Activated CD8-positive, alpha-beta T cell treated with anti-CD3 and anti-CD28 coated beads for 36 hours (primary cell): ENCODE results near the gene ARSB. TPM values are rescaled to one million over a fixed set of nuclear protein-coding genes. Genes with fewer than 3 reads are reported as not detected.

ENCODE experiments used
- ATAC-seq: fragments of 200-7000 bp; cut with Tn5 transposase; one replicate; pipeline ENCODE4 v1.10.0; 2021; ENCODE audit warnings: mild to moderate bottlenecking, moderate library complexity
- CTCF ChIA-PET: fragments of 350-600 bp; sonication (Branson Sonifier 250); formaldehyde crosslinking; loops from one replicate; lab custom pipeline; 2021; ENCODE audit warnings: antibody characterized with exemption; lab: Charles Lee
- POLR2A ChIA-PET: fragments of 350-600 bp; sonication (Branson Sonifier 250); formaldehyde crosslinking; loops from one replicate; lab custom pipeline; 2021; ENCODE audit warnings: antibody characterized with exemption; lab: Charles Lee
- DNase-seq: peaks from one replicate; pipeline ENCODE4 v3.0.0-alpha.2; 2020
- H3K27ac Mint-ChIP-seq: one replicate; pipeline ENCODE4 v1.8.0; 2021; ENCODE audit warnings: mild to moderate bottlenecking, mixed read lengths
- H3K27me3 Mint-ChIP-seq: one replicate; pipeline ENCODE4 v1.8.0; 2021; ENCODE audit warnings: mixed read lengths
- H3K36me3 Mint-ChIP-seq: one replicate; pipeline ENCODE4 v1.8.0; 2021; ENCODE audit warnings: low read depth, mixed read lengths
- H3K4me1 Mint-ChIP-seq: one replicate; pipeline ENCODE4 v1.8.0; 2021; ENCODE audit warnings: low read depth, mixed read lengths
- H3K4me3 Mint-ChIP-seq: one replicate; pipeline ENCODE4 v1.8.0; 2021; ENCODE audit warnings: mild to moderate bottlenecking, moderate library complexity, mixed read lengths
- H3K9me3 Mint-ChIP-seq: one replicate; pipeline ENCODE4 v1.8.0; 2021; ENCODE audit warnings: mixed read lengths
- CTCF ChIP-seq: fragments of 200-600 bp; IDR thresholded peaks from one replicate; pipeline ENCODE4 v1.8.0; 2022; ENCODE audit warnings: antibody characterized with exemption, mild to moderate bottlenecking
- intact Hi-C: fragments of 100-400 bp; cut with micrococcal nuclease; formaldehyde crosslinking; loops from one replicate; pipeline ENCODE4 v1.10.0; 2022
- total RNA-seq, 2 experiments: library from RNA; stranded (reverse); gene quantifications; one replicate each; pipeline ENCODE4 v1.2.3, GENCODE V29; 2021

Gene ARSB
- total RNA-seq, 2 experiments from 2014 or later: 8.8 to 9.1 TPM

GRCh38 chr5:78819166-78819565 lies 165.9 kb downstream of the ARSB start:
- ATAC-seq (no peak), DNase-seq (no peak)
- Mint-ChIP-seq H3K27ac (no peak overlapping the region), H3K9me3 (no peaks in the 10 kb centered on the region), H3K36me3 (peaks cover 7% of the 10 kb centered on the region), H3K4me1 (no peaks in the 10 kb centered on the region), H3K27me3 (no peaks in the 10 kb centered on the region), H3K4me3 (no peak overlapping the region)
- CTCF ChIA-PET: no interaction called here
- TF ChIP-seq CTCF: no peak
- POLR2A ChIA-PET: no interaction called here
- intact Hi-C loops: no loop called here

GRCh38 chr5:78816143-78816765 lies 168.9 kb downstream of the ARSB start:
- Mint-ChIP-seq H3K4me1 (no peaks in the 10 kb centered on the region), H3K4me3 (no peak overlapping the region), H3K36me3 (peaks cover 7% of the 10 kb centered on the region), H3K27me3 (no peaks in the 10 kb centered on the region), H3K9me3 (no peaks in the 10 kb centered on the region), H3K27ac (no peak overlapping the region)
- no peak for DNase-seq
- TF ChIP-seq CTCF: no peak
- ChIA-PET CTCF (no interaction called here), POLR2A (no interaction called here)
- ATAC-seq: no peak
- intact Hi-C loops: no loop called here

GRCh38 chr5:78813906-78814530 lies 171.1 kb downstream of the ARSB start:
- no peaks in the 10 kb centered on the region for H3K9me3 Mint-ChIP-seq
- H3K27ac Mint-ChIP-seq: no peak overlapping the region
- intact Hi-C loops: no loop called here
- no peaks in the 10 kb centered on the region for H3K27me3 Mint-ChIP-seq
- H3K36me3 Mint-ChIP-seq: peaks cover 3% of the 10 kb centered on the region
- POLR2A ChIA-PET: interaction anchor here (0.6 to 0.7 kb wide), 2 partner anchors 22 to 57 kb away, joined by 3 to 4 read pairs; no protein-coding TSS in a partner anchor
- TF ChIP-seq CTCF: no peak
- ATAC-seq (no peak), DNase-seq (no peak)
- CTCF ChIA-PET: no interaction called here
- no peaks in the 10 kb centered on the region for H3K4me1 Mint-ChIP-seq
- H3K4me3 Mint-ChIP-seq: no peak overlapping the region

GRCh38 chr5:78813286-78813685 lies 171.8 kb downstream of the ARSB start:
- ChIA-PET POLR2A (no interaction called here), CTCF (no interaction called here)
- no peak for TF ChIP-seq CTCF
- Mint-ChIP-seq H3K27me3 (no peaks in the 10 kb centered on the region), H3K36me3 (peaks cover 2% of the 10 kb centered on the region), H3K4me3 (no peak overlapping the region), H3K9me3 (no peaks in the 10 kb centered on the region), H3K27ac (no peak overlapping the region), H3K4me1 (no peaks in the 10 kb centered on the region)
- no peak for ATAC-seq
- no peak for DNase-seq
- intact Hi-C loops: no loop called here

GRCh38 chr5:78811866-78812265 lies 173.2 kb downstream of the ARSB start:
- Mint-ChIP-seq H3K36me3 (peaks cover 2% of the 10 kb centered on the region), H3K27me3 (no peaks in the 10 kb centered on the region), H3K4me1 (no peaks in the 10 kb centered on the region), H3K9me3 (no peaks in the 10 kb centered on the region), H3K27ac (no peak overlapping the region), H3K4me3 (no peak overlapping the region)
- no peak for ATAC-seq
- intact Hi-C loops: no loop called here
- POLR2A ChIA-PET: no interaction called here
- DNase-seq: no peak
- no peak for TF ChIP-seq CTCF
- CTCF ChIA-PET: no interaction called here
